ENCODE results near the gene SLC9A9.

SLC9A9 gene

DNA sequence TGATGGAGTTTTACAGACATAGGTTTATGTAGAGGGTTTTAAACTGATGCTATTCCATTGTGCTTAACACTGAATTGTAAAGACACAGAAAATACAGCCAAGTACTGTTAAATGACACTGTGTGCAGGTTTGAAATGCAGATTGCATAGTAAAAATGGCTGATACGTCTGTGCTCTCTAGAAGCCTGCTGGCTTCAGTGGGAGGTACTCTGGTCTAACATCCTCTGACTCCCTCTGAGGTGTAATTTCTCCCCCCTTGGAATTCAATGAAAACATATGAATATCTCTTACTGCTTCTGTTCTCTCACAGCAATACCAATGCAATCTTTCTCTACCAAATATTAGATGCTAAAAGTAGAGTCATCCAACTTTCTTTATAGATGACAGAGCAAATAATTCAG, 176.6 kb downstream of the SLC9A9 start:
- H3K9me3 ChIP-seq = no peaks in the 10 kb centered on the region
- no peaks in the 10 kb centered on the region for H3K36me3 ChIP-seq
- H3K27me3 ChIP-seq = no peaks in the 10 kb centered on the region
- no peak for DNase-seq
- TF ChIP-seq, protein P1, sequence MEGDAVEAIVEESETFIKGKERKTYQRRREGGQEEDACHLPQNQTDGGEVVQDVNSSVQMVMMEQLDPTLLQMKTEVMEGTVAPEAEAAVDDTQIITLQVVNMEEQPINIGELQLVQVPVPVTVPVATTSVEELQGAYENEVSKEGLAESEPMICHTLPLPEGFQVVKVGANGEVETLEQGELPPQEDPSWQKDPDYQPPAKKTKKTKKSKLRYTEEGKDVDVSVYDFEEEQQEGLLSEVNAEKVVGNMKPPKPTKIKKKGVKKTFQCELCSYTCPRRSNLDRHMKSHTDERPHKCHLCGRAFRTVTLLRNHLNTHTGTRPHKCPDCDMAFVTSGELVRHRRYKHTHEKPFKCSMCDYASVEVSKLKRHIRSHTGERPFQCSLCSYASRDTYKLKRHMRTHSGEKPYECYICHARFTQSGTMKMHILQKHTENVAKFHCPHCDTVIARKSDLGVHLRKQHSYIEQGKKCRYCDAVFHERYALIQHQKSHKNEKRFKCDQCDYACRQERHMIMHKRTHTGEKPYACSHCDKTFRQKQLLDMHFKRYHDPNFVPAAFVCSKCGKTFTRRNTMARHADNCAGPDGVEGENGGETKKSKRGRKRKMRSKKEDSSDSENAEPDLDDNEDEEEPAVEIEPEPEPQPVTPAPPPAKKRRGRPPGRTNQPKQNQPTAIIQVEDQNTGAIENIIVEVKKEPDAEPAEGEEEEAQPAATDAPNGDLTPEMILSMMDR (IDR thresholded peaks at IDR 0.05; ENCODE audit: low read depth, low read length) = no peak
- H3K4me3 ChIP-seq (ENCODE audit: low read depth, low read length) = no peak overlapping the region
- H3K4me1 ChIP-seq = peaks cover 27% of the 10 kb centered on the region

DNA sequence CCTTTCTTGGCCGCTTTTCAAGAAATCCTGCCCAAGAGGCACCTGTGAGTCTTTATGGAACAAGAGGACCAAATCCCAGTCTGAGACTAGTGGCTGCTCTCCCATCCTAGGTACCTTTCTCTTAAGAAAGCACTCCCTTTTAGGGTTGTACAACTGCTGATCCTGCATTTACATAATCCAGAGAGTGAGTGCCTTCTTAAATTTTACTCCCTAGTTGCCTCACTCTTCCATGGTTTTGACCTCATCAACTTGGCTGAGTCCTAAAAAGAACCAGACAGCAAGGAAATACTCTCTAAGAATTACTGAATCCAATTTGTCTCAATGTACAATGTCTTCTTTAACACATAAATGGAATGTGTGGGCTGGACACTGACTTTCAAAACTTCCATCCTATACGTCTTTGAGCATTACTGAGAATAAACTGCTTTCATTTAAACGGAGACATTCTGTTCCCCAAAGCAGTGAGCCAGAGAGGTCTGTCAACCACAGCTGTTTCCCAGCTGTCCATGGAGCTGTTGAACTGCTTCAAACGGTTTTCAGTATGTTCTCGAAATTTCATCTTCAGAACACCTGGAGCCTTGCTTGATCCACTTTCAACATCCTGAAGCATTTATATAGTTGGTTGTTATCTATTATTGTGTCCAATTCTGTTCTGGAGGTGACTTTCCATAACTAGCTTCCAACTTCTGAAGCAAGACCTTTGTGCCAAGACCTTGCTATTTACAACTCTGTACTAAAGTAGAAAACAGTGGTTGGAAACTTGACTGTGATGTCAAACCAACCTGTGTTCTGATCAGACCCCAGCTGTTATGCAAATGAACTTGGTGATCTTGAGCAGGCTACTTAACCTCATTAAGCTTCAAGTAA, 179.1 kb downstream of the SLC9A9 start:
- H3K4me1 ChIP-seq = peaks cover 14% of the 10 kb centered on the region
- H3K4me3 ChIP-seq (ENCODE audit: low read depth, low read length) = no peak overlapping the region
- no peaks in the 10 kb centered on the region for H3K9me3 ChIP-seq
- no peaks in the 10 kb centered on the region for H3K36me3 ChIP-seq
- TF ChIP-seq, protein P1 (IDR thresholded peaks at IDR 0.05; ENCODE audit: low read depth, low read length) = no peak
- DNase-seq = no peak
- no peaks in the 10 kb centered on the region for H3K27me3 ChIP-seq

DNA sequence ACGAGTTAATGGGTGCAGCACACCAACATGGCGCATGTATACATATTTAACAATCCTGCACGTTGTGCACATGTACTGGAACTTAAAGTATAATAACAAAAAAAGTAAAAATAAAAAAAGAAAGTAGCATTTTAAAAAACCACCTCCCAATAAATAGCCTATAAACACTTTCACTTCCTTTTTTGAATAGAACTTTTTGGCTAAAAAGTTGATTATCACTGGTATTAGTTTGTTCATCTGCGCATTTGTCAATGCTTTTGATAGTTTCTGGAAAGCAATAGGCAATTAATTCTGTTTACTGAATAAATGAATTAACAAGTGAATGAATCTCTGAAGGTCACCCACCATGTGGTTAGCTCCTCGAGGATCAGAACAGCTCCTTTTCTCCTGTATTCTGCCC, 179.9 kb downstream of the SLC9A9 start:
- H3K36me3 ChIP-seq = no peaks in the 10 kb centered on the region
- H3K27me3 ChIP-seq = no peaks in the 10 kb centered on the region
- no peak overlapping the region for H3K4me3 ChIP-seq (ENCODE audit: low read depth, low read length)
- TF ChIP-seq, protein P1 (IDR thresholded peaks at IDR 0.05; ENCODE audit: low read depth, low read length) = no peak
- no peaks in the 10 kb centered on the region for H3K9me3 ChIP-seq
- peaks cover 10% of the 10 kb centered on the region for H3K4me1 ChIP-seq
- DNase-seq = no peak

DNA sequence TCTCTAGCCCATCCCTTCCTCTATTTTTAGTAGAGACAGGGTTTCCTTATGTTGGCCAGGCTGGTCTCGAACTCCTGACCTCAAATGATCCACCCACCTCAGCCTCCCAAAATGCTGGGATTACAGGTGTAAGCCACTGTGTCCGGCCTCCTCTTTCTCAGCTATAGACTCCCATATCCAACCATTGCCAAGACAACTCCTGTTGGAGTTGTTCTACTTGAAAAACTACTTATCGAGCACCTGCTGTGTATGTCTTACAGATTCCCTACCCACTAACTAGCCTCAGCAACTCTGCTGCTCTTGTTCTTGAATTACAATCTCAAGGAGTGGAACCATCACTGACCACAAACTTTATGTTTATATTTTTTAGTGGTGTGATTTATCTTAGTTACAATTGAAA, 186.6 kb downstream of the SLC9A9 start:
- Histone ChIP-seq H3K9me3 (no peaks in the 10 kb centered on the region), H3K36me3 (no peaks in the 10 kb centered on the region), H3K4me1 (0 out of 2 replicates have a peak, but pooled peaks cover 5% of the 10 kb centered on the region), H3K4me3 (ENCODE audit: low read depth, low read length) (no peak overlapping the region), H3K27me3 (no peaks in the 10 kb centered on the region)
- TF ChIP-seq, protein P1 (IDR thresholded peaks at IDR 0.05; ENCODE audit: low read depth, low read length) = no peak
- no peak for DNase-seq

DNA sequence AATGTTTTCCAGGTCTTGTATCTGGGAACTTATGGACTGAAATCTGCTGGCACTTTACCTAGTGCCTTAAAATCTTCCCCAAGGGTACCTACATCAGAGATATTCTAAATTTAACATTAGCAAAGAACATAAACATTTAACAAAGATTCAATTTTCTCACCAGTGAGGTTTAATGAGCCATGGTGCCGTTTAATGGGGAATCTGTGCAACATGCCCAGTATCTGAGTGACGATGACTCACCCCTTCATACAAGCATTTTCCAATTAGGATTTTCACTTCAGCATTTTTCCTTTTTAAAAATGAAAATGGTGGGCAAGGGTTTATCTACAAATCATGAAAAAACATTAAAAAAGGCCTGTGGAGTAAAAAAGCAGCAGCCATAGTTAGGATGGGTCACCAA, 189.4 kb downstream of the SLC9A9 start:
- DNase-seq = no peak
- no peaks in the 10 kb centered on the region for H3K9me3 ChIP-seq
- H3K4me1 ChIP-seq = 0 out of 2 replicates have a peak, but pooled peaks cover 5% of the 10 kb centered on the region
- TF ChIP-seq, protein P1 (IDR thresholded peaks at IDR 0.05; ENCODE audit: low read depth, low read length) = no peak
- no peak overlapping the region for H3K4me3 ChIP-seq (ENCODE audit: low read depth, low read length)
- H3K27me3 ChIP-seq = no peaks in the 10 kb centered on the region
- no peaks in the 10 kb centered on the region for H3K36me3 ChIP-seq

DNA sequence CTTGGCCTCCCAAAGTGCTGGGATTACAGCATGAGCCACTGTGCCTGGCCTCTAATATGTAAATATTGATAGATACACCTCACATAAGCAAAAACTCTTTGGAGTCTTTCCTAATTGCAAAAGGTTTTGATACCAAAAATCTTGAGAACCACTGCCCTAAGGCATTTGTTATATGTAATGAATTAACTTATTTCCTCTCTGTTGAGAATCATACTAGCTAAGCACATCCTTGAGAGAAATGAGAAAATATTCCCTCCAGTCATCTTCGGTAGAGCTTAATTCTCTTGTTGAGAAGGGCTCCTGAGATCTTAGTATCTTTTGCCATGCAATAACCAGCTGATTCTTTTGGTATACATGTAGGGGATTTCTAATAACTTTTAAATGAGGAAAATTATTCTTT, 190.2 kb downstream of the SLC9A9 start:
- no peaks in the 10 kb centered on the region for H3K36me3 ChIP-seq
- no peak overlapping the region for H3K4me3 ChIP-seq (ENCODE audit: low read depth, low read length)
- H3K9me3 ChIP-seq = no peaks in the 10 kb centered on the region
- no peaks in the 10 kb centered on the region for H3K27me3 ChIP-seq
- TF ChIP-seq, protein P1 (IDR thresholded peaks at IDR 0.05; ENCODE audit: low read depth, low read length) = no peak
- DNase-seq = no peak
- H3K4me1 ChIP-seq = 0 out of 2 replicates have a peak, but pooled peaks cover 5% of the 10 kb centered on the region

All from BE2C (cell line).